ENCODE measurements around the gene APOL5. TPM values are rescaled to one million over a fixed set of nuclear protein-coding genes. Genes with fewer than 3 reads are reported as not detected.

Gene APOL5
- total RNA-seq, 1 donor from 2014 or later, result not detected

GRCh38 chr22:35766654-35767580 lies 49.2 kb downstream of the APOL5 start:
- intact Hi-C loops (cut with DNase I), result loop anchor here (10.0 kb wide), 1 partner anchor 628 kb away; no protein-coding TSS in a partner anchor
- no peak for ATAC-seq
- DNase-seq (ENCODE audit: low spot score), result no peak

DNA sequence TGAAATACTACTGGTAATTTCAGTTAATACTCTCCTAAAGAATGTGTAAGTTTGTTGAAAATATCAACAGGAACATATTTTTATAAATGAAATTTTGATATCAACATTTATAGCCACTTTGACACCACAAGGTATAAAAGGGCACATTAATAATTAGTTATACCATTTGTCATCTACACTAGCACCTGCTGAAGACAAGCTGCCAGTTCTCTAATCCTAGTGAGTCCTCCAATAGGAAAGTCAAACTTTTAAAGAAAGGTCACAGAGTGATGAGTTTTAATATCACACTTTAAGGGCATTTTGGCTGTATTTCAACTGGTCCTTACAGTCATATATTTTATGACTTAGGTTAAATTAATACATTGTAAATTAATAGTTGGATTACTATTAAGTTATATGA lies 52.3 kb downstream of the APOL5 start:
- intact Hi-C loops (cut with DNase I), result loop anchor here (10.0 kb wide), 1 partner anchor 625 kb away; no protein-coding TSS in a partner anchor
- ATAC-seq, result no peak
- DNase-seq (ENCODE audit: low spot score), result no peak

GRCh38 chr22:35775339-35775738 lies 57.7 kb downstream of the APOL5 start:
- intact Hi-C loops (cut with DNase I), result no loop called here
- no peak for DNase-seq (ENCODE audit: low spot score)
- no peak for ATAC-seq

DNA sequence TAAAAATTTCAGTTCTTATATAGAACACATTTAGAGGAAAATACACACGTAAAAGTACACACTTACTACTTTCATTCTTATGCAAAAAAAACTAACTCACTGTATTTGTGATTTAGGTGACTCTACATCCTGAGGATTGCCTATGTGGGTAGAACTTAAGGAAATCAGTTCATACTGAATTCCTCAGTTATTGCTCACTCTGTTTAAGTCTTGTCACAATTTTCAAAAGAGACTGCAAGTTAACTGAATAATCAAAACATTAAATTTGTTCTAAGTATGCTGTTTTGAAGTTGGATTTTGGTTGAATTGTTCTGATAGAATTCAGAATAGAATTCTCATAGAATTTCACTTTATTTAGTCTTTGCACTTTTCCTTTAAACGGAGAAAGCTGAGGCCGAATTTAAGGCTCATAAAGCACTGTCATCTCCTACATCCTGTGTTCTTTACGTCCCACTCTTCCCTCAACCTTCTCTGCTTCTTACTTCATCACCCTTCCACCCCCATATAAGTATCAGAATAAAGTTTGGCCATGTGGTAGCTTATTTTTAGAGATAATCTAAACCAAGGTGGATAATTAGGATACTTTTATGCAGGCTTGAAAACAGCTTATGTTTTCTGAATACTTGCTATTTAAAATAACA lies 59.8 kb downstream of the APOL5 start:
- no peak for ATAC-seq
- DNase-seq (ENCODE audit: low spot score), result no peak
- intact Hi-C loops (cut with DNase I), result no loop called here

Other genes starting within 250 kb of the APOL5 start
- 0.45 TPM for gene RASD2, start 177.0 kb upstream of the APOL5 start, total RNA-seq
- not detected for gene MB, start 100.5 kb upstream of the APOL5 start, total RNA-seq
- 16.4 TPM for gene APOL6, start 69.4 kb upstream of the APOL5 start, total RNA-seq